Fibroblast of lung (primary cell): Measurements from ENCODE around the gene C10orf67. TPM values are rescaled to one million over a fixed set of nuclear protein-coding genes. Genes with fewer than 3 reads are reported as not detected.

Experiments used
- DNase-seq, 2 donors: peaks; one replicate each; pipeline versions ENCODE4 v3.0.0 to v3.0.0-alpha.2; 2010; ENCODE audit warnings: low read depth in 2 of 2
- H2AFZ ChIP-seq: 2 replicates; pipeline ENCODE4 v1.5.1; 2012; ENCODE audit warnings: low read length, control low read depth, inconsistent platforms
- H3K27ac ChIP-seq: 2 replicates; pipeline ENCODE4 v1.5.1; 2011; ENCODE audit warnings: low read length, control low read depth; ENCODE audit not compliant: insufficient read depth
- H3K27me3 ChIP-seq: 2 replicates; pipeline ENCODE4 v1.5.1; 2011; ENCODE audit warnings: mild to moderate bottlenecking, low read length; ENCODE audit not compliant: control insufficient read depth, insufficient read depth
- H3K36me3 ChIP-seq: 2 replicates; pipeline ENCODE4 v1.5.1; 2011; ENCODE audit warnings: low read length; ENCODE audit not compliant: control insufficient read depth, insufficient read depth
- H3K4me1 ChIP-seq: 2 replicates; pipeline ENCODE4 v1.5.1; 2011; ENCODE audit warnings: low read length; ENCODE audit not compliant: control insufficient read depth, insufficient read depth; ENCODE audit errors: extremely low read depth
- H3K4me2 ChIP-seq: 2 replicates; pipeline ENCODE4 v1.5.1; 2011; ENCODE audit warnings: low read length, control low read depth; ENCODE audit not compliant: insufficient read depth; ENCODE audit errors: extremely low read depth
- H3K4me3 ChIP-seq, 4 experiments: fragments of 200-600 bp in 1 of 4; sonication (generic) in 1 of 4; replicated peaks in 1 of 4; 2 replicates each; pipeline ENCODE4 v1.5.1; 2011 to 2016; ENCODE audit warnings: low read length in 4 of 4, low read depth in 3 of 4, mild to moderate bottlenecking in 3 of 4, control low read depth in 2 of 4, inconsistent platforms in 1 of 4, mixed read lengths in 1 of 4; ENCODE audit not compliant: insufficient read depth in 1 of 4; ENCODE audit errors: control extremely low read depth in 1 of 4
- H3K79me2 ChIP-seq: 2 replicates; pipeline ENCODE4 v1.5.1; 2012; ENCODE audit warnings: mild to moderate bottlenecking, low read length, inconsistent platforms; ENCODE audit not compliant: control insufficient read depth, insufficient read depth
- H3K9ac ChIP-seq: 2 replicates; pipeline ENCODE4 v1.5.1; 2011; ENCODE audit warnings: mild to moderate bottlenecking, low read length, control low read depth; ENCODE audit not compliant: insufficient read depth
- H3K9me3 ChIP-seq: 2 replicates; pipeline ENCODE4 v1.5.1; 2012; ENCODE audit warnings: low read depth, low read length; ENCODE audit not compliant: control insufficient read depth, insufficient read depth
- H4K20me1 ChIP-seq: 2 replicates; pipeline ENCODE4 v1.5.1; 2011; ENCODE audit warnings: low read length; ENCODE audit not compliant: control insufficient read depth, insufficient read depth; ENCODE audit errors: extremely low read depth
- EZH2 ChIP-seq: IDR thresholded peaks from 2 replicates; pipeline ENCODE4 v1.5.1; 2012; ENCODE audit warnings: low read length, control low read depth, mild to moderate bottlenecking; ENCODE audit errors: missing control alignments
- polyA plus RNA-seq, 2 donors: library from polyadenylated mRNA; depleted of rRNA in 1 of 2; stranded (reverse) in 1 of 2; unstranded in 1 of 2; fragments of >200 nt; gene quantifications; 2 replicates each; pipeline ENCODE4 v1.2.1, GENCODE V29; 2011 to 2012; ENCODE audit warnings: missing spikeins in 1 of 2
- total RNA-seq: library from RNA; depleted of rRNA; stranded (reverse); fragments of >200 nt; gene quantifications from 2 replicates; pipeline ENCODE4 v1.2.1, GENCODE V29; 2014
- TF ChIP-seq, protein P1 (sequence below), 2 donors: IDR thresholded peaks in 1 of 2; conservative IDR thresholded peaks in 1 of 2; 1 replicate in 1 of 2; 2 replicates in 1 of 2; pipeline ENCODE4 v1.5.1; 2011 to 2012; ENCODE audit warnings: low read length in 2 of 2, control low read depth in 1 of 2, inconsistent platforms in 1 of 2, low read depth in 1 of 2, mild to moderate bottlenecking in 1 of 2

The C10orf67 gene
- total and polyA plus RNA-seq, 2 donors (not counting 1 experiment from before 2014, with no cell fraction given): under 0.01 to 0.16 TPM

DNA sequence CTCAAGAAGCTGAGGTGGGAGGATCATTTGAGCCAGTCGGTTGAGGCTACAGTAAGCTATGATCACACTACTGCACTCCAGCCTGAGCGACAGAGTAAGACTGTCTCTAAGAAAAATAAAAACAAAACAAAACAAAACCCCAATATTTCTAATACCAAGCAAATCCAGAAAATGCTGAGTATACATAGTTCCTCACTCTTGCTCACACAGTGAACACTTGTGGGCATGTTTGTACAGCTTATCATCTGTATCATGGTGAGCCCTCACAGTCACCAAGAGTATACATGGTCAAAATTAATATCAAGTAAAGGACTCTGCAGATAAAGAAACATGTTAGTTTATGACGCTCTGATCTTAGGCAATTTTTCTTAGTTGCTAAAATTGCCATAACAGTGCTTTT is 41.5 kb upstream of the C10orf67 start:
- Histone ChIP-seq H3K9me3 (no peaks in the 10 kb centered on the region), H3K4me2 (no peak overlapping the region), H3K36me3 (no peaks in the 10 kb centered on the region), H4K20me1 (no peaks in the 10 kb centered on the region), H2AFZ (no peak overlapping the region), H3K4me3 (no peak overlapping the region), H3K4me1 (no peaks in the 10 kb centered on the region), H3K79me2 (no peaks in the 10 kb centered on the region), H3K27ac (no peak overlapping the region), H3K9ac (no peak overlapping the region), H3K27me3 (no peaks in the 10 kb centered on the region)
- no peak for TF ChIP-seq EZH2
- TF ChIP-seq, protein P1, sequence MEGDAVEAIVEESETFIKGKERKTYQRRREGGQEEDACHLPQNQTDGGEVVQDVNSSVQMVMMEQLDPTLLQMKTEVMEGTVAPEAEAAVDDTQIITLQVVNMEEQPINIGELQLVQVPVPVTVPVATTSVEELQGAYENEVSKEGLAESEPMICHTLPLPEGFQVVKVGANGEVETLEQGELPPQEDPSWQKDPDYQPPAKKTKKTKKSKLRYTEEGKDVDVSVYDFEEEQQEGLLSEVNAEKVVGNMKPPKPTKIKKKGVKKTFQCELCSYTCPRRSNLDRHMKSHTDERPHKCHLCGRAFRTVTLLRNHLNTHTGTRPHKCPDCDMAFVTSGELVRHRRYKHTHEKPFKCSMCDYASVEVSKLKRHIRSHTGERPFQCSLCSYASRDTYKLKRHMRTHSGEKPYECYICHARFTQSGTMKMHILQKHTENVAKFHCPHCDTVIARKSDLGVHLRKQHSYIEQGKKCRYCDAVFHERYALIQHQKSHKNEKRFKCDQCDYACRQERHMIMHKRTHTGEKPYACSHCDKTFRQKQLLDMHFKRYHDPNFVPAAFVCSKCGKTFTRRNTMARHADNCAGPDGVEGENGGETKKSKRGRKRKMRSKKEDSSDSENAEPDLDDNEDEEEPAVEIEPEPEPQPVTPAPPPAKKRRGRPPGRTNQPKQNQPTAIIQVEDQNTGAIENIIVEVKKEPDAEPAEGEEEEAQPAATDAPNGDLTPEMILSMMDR (conservative IDR thresholded peaks at IDR 0.05 in 1 of 2, IDR thresholded peaks at IDR 0.05 in 1 of 2; ENCODE audit: low read depth in 1 of 2, low read length in 2 of 2): no peak
- no peak for DNase-seq

DNA sequence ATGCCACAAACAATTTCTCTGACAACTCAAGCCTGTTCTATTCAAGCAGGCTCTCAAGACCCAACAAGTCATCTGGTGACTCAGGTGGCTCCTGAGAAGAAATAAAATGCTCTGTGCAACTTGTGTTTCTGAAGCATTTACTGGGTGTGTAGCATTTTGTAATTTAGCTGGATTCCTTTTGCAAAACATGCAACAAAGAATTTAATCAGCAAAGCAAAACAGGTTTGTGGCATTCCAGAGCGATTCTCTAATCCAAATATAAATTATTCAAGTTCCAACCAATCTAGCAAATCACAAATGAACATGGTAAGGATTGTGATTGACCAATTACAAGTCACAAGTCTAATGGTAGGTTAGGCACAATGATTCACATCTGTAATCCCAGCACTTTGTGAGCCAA is 39.8 kb upstream of the C10orf67 start:
- no peaks in the 10 kb centered on the region for H4K20me1 ChIP-seq
- no peak overlapping the region for H3K4me2 ChIP-seq
- DNase-seq: peak in 1 of 2 donors; percentile 59
- H3K9me3 ChIP-seq: no peaks in the 10 kb centered on the region
- no peak overlapping the region for H2AFZ ChIP-seq
- no peaks in the 10 kb centered on the region for H3K4me1 ChIP-seq
- no peak overlapping the region for H3K27ac ChIP-seq
- H3K27me3 ChIP-seq: no peaks in the 10 kb centered on the region
- H3K9ac ChIP-seq: no peak overlapping the region
- no peaks in the 10 kb centered on the region for H3K36me3 ChIP-seq
- TF ChIP-seq EZH2: no peak
- TF ChIP-seq, protein P1 (conservative IDR thresholded peaks at IDR 0.05 in 1 of 2, IDR thresholded peaks at IDR 0.05 in 1 of 2; ENCODE audit: low read depth in 1 of 2, low read length in 2 of 2): no peak
- no peaks in the 10 kb centered on the region for H3K79me2 ChIP-seq
- no peak overlapping the region for H3K4me3 ChIP-seq

DNA sequence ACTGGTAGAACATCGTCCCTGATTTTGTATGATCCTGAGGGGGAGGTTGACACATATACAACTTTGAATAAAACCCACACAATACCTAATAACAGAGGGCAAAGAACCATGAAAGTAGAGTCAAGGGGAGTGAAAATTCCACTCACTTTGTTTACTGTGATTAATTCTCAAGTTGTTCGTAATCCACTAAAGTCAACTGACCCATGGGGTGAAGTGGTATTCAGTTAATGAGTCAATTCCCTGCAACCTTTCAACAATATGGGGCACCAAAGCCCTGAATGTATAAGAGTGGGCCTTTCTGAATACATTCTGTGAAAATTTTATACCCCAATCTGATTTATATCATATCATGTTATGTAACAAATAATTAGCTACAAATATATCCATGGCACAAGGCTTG is 39.0 kb upstream of the C10orf67 start:
- no peaks in the 10 kb centered on the region for H3K36me3 ChIP-seq

More for the DNA sequence above, 39.0 kb upstream of the C10orf67 start:
- no peak overlapping the region for H3K27ac ChIP-seq
- H3K9me3 ChIP-seq: no peaks in the 10 kb centered on the region
- no peaks in the 10 kb centered on the region for H4K20me1 ChIP-seq
- no peak overlapping the region for H3K4me2 ChIP-seq
- TF ChIP-seq, protein P1 (conservative IDR thresholded peaks at IDR 0.05 in 1 of 2, IDR thresholded peaks at IDR 0.05 in 1 of 2; ENCODE audit: low read depth in 1 of 2, low read length in 2 of 2): no peak
- no peak for TF ChIP-seq EZH2
- no peak for DNase-seq
- H3K27me3 ChIP-seq: no peaks in the 10 kb centered on the region
- no peak overlapping the region for H2AFZ ChIP-seq
- no peaks in the 10 kb centered on the region for H3K79me2 ChIP-seq
- no peak overlapping the region for H3K4me3 ChIP-seq
- H3K4me1 ChIP-seq: no peaks in the 10 kb centered on the region
- H3K9ac ChIP-seq: no peak overlapping the region
